GM21381 (cell line): ENCODE data around the gene ANKRD33B.
"Not testable (repeated sequence)": the region's sequence is repeated elsewhere in the genome, so short reads cannot be mapped to it uniquely, and the experiment has no call there.

ENCODE experiments used
- ATAC-seq: cut with Tn5 transposase; IDR thresholded peaks from one replicate; pipeline ENCODE4 v1.9.1; 2021; ENCODE audit warnings: mild to moderate bottlenecking, moderate library complexity; ENCODE audit not compliant: unreplicated experiment

Gene ANKRD33B

DNA sequence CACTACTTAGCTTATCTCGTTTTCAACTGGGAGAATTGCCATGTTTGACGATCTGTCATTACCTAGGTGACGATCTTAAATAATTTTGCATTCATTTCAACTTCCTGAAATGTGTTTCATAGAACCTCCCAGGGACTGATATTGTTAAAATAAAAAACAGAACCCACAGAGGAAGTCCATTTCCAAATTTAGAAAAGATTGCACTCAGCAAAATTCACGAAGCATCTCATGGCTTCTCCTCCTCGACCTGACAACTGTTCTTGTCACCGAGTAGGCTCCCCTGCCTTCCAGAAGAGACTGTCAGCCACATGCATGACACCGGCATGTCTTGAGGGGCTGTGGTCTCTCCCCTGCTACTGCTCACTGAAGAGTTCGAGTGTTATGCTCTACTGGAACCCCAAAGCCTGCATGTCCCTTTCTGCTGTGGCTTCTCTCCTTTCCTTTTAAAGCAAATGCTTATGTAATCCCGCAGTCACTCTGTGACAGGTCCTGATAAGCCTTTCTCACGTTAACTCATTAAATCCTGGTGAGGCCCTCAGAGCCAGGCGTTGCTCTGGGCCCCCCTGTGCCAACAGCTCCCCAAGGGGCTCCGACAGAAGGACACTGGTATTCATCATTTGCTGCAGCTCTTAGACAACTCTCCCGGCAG lies 26.8 kb upstream of the ANKRD33B start:
- ATAC-seq: no peak

DNA sequence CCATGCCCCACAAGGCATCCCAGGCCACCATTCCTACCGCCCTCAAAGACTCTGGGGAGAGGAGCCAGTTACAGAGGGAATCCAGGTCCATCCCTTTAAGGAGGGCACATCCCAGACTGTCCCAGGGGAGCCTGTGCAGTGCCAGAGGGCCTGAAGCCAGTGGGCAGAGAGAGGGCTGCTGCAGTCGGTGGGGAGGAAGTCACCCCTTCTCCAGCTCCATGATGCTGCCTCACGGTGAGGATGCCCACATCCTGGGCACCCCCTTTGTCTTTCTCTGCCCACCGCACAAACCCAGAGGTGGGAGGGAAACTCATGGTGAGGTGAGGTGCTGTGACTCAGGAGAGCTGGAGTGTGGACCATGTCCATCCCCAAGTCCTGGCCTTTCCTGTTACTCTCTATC lies 26.2 kb upstream of the ANKRD33B start:
- ATAC-seq: no peak

DNA sequence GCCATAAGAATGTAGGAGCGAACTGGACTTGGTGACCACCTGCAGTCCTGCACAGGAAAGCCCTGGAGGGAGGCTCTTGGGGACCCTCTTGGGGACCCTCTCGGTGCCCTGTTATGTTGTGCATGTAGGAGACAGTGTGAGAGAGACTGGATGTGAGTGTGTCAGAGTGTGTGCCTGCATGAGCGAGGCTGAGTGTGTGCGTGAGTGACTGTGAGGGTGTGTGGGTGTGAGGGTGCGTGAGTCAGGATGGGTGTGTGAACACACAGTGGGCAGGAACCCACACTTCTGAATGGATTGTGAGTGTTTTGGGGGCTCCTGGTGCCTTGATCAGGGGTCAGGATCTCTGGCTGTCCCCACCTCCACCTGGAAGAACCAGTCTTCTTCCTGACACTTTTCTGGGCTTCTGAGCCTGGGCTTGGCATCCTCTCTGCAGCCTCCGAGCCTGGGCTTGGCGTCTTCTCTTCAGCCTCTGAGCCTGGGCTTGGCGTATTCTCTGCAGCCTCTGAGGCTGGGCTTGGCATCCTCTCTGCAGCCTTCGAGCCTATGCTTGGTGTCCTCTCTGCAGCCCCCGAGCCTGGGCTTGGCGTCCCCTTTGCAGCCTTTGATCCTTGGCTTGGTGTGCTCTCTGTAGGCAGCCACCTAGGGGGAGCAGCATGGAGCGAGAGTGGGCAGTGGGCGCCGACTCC lies 25.6 kb upstream of the ANKRD33B start:
- no peak for ATAC-seq

DNA sequence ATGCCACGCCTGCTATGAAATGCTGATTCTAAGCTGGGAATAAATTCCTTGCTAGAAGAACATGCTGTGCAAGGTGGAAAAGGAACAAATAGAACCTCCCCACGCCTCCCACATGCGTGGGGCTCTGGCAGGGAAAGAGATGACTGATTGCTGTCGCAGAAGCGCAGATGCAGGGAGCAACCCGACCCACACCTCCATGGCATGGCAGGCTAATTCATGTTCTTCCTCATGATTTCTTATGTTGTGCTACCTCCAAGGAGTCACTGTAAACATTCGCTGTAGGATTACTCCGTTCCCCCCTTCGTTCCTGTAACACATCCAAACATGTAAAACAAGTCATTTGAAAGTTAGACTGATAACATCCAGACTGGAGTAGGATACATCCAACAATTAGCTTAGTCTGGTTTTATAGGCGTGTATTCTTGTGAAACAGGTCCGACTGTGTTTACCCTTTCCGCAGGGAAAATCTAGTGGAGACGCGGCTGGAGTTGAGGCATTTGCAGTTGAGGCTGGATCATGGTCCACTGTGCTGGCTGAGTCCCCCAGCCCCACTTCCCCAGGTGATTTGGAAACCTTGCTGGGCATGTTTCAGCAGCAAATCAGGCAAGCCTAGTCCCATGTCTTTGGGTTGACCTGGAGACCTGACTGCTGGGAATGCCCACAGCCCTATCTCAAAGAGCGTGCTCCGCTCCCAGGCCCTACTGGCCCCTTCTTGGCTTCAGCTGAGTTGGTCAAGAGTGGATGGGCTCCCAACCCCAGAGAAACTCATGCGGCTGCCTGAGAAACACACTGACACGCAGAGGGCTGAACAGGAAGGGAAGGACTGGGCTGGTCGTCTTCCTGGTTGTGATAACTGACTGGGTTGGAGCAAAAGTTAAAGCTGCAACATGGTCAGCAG lies 24.8 kb upstream of the ANKRD33B start:
- ATAC-seq: no peak

DNA sequence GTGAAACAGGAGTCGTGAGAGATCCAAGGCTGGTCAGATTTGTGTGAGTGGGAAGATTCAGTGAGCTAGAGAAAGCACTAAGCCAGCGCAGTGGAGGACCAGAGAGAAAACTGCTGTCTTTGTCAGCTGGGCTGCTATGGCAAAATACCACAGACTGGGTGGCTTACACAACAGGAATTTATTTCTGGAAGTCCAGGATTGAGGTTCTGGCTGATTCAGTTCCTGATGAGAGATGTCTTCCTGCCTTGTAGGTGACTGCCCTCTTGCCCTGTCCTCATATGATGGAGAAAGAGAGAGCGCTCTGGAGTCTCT lies 24.2 kb upstream of the ANKRD33B start:
- ATAC-seq: no peak

DNA sequence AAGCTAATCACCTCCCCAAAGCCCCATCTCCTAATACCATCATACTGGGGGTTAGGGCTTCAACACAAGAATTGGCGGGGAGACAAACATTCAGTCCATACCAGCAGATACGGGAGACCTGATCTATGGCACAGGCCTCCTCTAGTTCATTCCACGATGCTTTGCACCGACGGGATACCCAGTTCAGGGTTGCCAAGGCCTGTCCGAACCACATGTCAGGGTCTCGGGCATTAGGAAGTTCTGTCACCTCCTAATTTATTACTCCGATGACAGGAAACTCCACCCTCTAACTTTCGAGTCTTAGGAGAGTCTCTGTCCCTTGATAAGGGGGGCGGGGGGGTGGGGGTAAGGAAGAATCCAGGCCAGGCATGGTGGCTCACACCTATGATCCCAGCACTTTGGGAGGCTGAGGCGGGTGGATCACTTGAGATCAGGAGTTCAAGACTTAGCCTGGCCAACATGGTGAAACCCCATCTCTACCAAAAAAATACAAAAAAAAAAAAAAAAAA lies 23.8 kb upstream of the ANKRD33B start:
- no peak for ATAC-seq

DNA sequence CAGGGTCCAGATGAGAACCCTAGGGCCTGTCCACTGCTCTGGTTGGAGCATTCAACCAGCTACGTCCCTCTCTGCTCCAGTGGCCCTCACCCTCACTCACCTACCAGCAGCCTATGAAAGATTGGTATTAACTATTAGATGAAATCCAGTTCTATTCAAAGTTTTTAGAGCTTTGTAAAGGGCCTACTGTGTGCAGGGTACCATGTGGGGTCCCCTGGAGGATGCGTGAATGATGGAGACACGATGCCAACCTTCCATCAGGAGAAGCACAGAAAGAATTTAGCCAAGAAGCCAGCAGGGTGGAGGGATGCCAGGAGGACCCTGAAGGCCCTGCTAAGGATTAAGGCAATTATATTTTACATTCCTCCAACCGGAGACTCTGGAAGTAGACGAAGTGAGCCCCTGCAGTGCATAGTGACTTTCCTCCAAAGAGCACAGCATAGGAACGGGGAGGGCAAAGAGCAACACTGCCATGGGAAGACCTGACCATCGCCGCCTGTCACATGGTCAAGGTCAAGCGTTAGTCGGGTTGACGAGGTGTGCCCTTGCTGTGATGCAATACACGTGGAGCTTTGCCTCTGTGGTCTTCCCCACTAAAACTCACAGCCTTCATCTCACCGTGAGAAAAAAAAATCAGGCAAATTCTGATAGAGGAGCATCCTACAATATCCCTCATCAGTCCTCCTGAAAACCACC lies 22.8 kb upstream of the ANKRD33B start:
- ATAC-seq: no peak

DNA sequence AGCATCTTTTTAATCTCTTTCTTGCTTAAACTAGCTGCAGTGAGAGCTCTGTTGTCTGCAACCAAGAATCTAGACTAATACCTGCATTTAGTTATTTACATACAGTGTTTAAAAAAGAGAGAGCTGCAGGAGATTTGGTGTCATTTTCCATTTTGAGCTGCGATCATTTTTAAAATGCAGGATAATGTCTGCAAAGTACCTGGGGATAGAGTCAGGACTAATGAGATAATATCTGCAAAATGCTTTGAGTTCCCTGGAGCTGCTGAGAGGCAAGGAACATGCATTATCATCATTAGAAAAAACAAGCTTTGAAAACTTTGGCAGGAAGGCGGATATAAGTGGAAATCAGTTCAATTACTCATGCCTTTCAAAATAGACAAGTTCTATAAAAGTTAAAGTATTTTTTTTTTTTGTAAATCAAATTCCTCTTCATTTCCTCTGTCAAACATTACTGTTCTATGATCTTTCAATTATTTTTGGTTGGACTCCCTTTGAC lies 21.8 kb upstream of the ANKRD33B start:
- no peak for ATAC-seq

DNA sequence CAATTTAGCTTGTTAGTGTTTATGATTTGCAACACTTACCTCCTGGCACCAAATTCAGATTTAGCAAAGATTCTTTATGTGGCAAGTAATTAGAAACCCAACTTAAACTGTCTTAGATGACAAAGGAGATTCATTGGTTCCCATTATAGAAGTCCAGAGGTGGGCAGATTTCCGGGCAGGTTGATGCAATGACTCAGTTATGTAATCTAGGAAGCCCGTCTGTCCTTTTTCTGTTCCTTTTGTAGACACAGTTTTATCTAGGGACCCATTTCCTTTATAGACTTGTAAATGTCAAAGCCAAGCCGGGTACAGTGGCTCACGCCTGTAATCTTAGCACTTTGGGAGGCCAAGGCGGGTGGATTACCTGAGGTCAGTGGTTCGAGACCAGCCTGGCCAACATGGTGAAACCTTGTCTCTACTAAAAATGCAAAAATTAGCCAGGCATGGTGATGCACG lies 20.3 kb upstream of the ANKRD33B start:
- no peak for ATAC-seq

DNA sequence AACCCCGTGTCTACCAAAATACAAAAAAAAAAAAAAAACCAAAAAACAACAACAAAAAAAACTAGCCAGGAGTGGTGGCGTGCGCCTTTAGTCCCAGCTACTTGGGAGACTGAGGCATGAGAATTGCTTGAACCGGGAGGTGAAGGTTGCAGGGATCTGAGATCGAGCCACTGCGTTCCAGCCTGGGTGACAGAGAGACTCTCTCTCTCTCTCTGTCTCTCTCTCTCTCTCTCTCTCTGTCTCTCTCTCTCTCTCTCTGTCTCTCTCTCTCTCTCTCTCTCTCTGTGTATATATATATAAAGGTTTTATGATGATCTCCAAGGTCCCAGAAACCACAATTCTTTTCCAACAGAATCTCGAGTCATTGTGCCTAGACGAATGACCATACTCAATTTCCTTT lies 18.8 kb upstream of the ANKRD33B start:
- no peak for ATAC-seq

DNA sequence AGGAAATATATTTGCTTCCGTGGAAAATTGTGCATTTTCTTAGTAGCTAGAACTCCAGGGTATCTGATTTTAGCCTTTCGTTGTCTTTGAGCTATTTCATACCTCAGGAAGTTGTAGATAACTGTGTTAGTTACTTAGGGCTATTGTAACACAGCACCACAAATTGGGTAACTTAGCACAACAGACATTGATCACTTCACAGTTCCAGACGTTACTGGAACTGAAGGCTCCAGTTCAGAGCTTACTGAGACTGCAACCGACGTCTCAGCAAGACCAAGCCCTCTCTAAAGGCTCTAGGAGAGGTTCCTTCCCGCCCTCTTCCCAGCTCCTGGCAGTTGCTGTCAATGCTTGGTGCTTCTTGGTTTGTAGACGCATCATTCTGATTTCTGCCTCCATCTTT lies 17.7 kb upstream of the ANKRD33B start:
- ATAC-seq: no peak

DNA sequence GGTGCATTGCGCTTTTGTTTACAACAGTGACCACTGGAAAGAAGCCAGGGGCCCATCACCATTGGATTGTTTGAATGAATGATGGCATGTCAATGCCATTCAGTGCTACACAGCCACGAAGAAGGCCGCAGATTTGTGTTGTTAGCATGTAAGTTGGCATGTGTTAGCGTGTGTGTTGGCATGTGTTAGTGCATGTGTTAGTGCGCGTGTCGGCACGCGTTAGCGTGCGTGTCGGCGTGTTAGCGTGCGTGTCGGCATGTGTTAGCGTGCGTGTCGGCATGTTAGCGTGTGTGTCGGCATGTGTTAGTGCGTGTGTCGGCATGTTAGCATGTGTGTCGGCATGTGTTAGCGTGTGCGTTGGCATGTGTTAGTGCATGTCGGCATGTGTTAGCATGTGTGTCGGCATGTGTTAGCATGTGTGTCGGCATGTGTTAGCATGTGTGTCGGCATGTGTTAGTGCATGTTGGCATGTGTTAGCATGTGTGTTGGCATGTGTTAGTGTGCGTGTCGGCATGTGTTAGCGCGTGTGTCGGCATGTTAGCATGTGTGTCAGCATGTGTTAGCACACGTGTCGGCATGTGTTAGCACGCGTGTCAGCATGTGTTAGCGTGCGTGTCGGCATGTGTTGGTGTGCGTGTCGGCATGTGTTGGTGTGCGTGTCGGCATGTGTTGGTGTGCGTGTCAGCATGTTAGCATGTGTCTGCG lies 15.3 kb upstream of the ANKRD33B start:
- no peak for ATAC-seq

DNA sequence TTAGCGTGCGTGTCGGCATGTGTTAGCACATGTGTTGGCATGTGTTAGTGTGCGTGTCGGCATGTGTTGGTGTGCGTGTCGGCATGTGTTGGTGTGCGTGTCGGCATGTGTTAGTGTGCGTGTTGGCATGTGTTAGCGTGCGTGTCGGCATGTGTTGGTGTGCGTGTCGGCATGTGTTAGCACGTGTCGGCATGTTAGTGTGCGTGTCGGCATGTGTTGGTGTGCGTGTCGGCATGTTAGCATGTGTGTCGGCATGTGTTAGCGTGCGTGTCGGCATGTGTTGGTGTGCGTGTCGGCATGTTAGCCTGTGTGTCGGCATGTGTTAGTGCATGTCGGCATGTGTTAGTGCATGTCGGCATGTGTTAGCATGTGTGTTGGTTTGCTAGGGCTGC lies 14.8 kb upstream of the ANKRD33B start:
- not testable (repeated sequence) for ATAC-seq

DNA sequence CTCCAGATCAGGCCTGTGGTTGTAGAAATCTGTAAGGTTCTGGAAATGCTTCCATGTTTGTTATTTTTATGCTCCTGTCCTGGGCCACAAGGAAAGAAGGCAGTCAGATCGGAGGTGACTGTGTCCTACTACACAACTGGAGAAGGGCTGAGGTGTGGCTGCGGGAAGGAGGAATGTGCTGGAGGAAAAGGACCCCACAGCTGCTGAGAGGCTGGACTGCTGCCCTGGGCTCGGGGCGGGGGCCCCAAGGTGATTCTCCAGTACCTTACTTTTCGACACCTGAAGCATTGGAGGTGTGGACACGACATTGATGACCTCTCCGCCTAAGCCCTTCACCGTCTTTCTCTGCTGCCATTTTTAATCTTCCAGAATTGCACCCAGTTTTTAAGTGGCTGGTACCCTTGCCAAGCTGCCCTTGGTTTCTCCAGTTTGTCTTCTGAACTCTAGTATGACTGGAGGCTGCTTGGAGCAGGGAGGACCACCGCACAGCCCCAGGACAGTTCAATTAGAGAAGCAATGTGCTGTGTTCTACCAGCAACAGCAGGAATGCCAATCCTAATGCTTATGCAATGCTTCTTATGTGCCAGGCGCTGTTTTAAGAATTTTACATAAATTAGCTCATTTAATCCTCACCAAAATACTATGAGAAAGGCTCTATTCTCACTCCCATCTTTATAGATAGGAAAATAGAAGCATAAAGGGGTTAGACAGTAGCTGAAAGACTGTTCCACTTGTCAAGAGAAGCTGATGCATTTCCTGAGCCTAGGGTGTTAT lies 13.5 kb upstream of the ANKRD33B start:
- ATAC-seq: no peak

DNA sequence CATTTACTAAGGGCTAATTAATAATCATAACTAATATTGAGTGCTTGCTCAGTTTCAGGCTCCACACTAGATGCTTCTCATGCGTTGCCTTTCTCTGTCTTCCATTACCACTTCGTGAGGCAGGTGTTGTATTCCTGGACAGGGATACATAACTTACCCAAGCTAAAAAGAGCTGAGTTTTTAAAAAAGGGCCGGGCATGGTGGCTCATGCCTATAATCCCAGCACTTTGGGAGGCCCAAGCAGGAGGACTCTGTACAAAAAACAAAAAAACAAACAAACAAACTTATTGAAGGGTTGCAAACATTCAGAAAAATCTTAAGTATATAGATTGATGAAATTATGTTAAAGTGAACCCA lies 12.1 kb upstream of the ANKRD33B start:
- ATAC-seq: no peak

DNA sequence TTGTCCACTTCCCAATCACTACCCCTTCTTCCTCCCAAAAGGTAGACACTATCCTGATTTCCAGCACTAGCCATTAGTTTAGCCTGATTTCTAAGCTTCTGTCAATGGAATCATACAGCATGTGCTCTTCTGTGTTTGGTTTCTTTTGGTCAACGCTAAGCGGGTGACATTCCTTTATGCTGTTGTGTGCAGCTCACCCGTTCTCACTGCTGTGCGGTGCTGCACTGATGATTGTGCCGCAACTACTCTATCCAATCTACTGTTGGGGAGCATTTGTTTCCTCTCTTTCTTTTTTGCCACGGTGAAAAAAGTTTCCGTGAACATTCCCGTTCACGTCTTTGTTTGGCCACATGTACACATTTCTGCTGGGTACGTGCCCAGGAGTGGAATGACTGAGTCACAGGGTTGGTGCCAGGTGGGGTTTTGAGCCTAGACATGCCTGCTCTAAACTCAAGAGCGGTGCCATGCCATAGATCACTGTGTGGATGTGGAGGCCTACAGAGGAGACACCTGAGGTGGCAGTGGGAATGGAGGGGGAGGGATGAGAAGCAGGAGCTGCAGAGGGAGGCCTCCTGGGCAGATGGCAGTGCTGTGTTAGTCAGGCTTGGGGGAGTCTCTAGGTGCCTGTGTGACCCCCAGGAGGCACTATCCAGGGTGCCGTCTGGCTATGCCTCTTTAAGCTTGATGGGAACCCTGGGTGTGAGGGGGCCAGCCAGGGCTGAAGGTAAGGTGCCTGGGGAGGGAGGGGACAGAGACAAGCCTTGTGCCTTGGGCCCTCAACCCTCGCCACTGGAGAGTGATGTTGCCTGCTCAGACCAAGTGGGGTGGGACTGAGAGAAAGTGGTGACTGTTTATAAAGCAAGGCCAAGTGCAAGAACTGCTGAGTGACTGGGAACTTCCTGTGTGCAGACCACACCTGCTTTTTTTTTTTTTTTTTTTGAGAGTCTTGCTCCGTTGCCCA lies 11.4 kb upstream of the ANKRD33B start:
- peak; percentile 69 for ATAC-seq

DNA sequence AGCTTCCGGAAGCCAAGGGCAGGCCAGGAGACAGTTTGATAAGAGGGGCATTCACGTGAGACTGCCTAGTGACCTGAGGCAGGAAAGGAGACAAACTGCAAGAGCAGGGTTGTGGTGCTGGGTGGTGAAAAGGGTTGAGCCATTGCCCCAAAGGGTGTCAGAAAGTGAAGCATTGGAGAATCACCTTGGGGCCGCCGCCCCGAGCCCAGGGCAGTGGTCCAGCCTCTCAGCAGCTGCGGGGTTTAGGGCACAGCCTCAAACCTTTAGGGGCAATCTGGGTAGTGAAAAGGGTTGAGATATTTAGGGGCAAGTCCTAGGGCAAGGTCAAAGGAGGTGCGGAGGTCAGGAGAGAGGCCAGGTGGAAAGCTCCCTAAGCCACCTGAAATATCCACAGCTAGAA lies 10.4 kb upstream of the ANKRD33B start:
- no peak for ATAC-seq

DNA sequence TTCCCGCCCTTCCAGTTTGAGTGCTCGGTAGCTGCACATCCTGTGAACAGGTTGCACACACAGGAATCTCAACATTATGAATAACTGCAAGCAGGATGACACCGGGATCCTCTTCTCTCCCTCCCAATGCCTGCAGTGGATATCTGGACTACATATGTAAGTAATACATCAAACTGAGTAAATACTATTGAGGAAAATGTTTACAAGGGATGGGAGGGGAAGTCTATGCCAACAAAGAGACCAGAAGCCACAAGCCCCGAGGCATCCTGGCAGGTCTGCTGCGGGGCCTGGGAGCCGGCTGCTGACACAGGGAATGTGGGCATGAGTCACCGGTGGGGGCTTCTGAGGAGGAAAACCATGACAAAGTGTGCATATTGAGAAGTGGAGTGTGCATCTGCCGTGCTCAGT lies 8.6 kb upstream of the ANKRD33B start:
- no peak for ATAC-seq
